ENCODE data around the gene CERS4. TPM values are rescaled to one million over a fixed set of nuclear protein-coding genes. Genes with fewer than 3 reads are reported as not detected.
"Not testable (repeated sequence)": the region's sequence is repeated elsewhere in the genome, so short reads cannot be mapped to it uniquely, and the experiment has no call there.

Gene CERS4
- polyA plus RNA-seq, 1 donor from 2014 or later, result 59.3 TPM

DNA sequence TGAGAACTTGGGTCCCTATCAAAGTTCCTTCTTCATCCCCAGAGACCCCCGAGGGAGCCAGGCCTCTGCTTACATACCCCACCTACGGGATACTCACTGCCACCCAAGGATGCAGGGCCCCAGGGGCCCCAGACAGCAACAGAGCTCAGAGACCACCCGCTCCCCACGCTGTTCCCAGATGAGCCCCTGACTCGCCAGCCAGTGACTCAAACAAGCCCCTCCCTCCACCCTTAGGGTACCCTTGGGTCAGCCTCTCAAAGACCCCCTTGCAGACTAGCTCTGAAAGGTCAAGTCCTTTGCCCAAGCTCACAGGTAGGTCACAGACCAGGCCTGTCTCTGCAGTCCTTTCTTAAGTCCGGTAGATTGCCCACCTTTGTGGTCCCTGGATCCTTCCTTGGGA is 53.3 kb downstream of the CERS4 start:
- Histone ChIP-seq H3K9ac (ENCODE audit: low read length) (no peak overlapping the region), H3K9me2 (ENCODE audit: insufficient read depth, low read length) (no peaks in the 10 kb centered on the region), H3K4me2 (ENCODE audit: low read length) (no peak overlapping the region), H3K9me3 (ENCODE audit: low read length) (no peaks in the 10 kb centered on the region), H3K27me3 (ENCODE audit: insufficient read depth, low read depth, low read length) (no peaks in the 10 kb centered on the region), H3K4me3 (ENCODE audit: low read length) (no peak overlapping the region), H3K79me2 (replicated peaks; ENCODE audit: insufficient read depth, low read length) (no peaks in the 10 kb centered on the region), H3K27ac (ENCODE audit: low read length) (no peak overlapping the region), H4K20me1 (ENCODE audit: insufficient read depth) (no peaks in the 10 kb centered on the region), H3F3A (ENCODE audit: insufficient read depth, low read length, poor library complexity, severe bottlenecking) (no peaks in the 10 kb centered on the region), H2AFZ (ENCODE audit: low read depth, low read length) (no peak overlapping the region), H3K36me3 (ENCODE audit: insufficient read depth, low read length) (no peaks in the 10 kb centered on the region)
- TF ChIP-seq, protein P1, sequence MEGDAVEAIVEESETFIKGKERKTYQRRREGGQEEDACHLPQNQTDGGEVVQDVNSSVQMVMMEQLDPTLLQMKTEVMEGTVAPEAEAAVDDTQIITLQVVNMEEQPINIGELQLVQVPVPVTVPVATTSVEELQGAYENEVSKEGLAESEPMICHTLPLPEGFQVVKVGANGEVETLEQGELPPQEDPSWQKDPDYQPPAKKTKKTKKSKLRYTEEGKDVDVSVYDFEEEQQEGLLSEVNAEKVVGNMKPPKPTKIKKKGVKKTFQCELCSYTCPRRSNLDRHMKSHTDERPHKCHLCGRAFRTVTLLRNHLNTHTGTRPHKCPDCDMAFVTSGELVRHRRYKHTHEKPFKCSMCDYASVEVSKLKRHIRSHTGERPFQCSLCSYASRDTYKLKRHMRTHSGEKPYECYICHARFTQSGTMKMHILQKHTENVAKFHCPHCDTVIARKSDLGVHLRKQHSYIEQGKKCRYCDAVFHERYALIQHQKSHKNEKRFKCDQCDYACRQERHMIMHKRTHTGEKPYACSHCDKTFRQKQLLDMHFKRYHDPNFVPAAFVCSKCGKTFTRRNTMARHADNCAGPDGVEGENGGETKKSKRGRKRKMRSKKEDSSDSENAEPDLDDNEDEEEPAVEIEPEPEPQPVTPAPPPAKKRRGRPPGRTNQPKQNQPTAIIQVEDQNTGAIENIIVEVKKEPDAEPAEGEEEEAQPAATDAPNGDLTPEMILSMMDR (IDR thresholded peaks at IDR 0.05; ENCODE audit: poor library complexity, severe bottlenecking), result no peak
- no peak for TF ChIP-seq EZH2 (IDR thresholded peaks at IDR 0.05; ENCODE audit: borderline replicate concordance, insufficient read depth, low read length, poor library complexity, severe bottlenecking)
- TF ChIP-seq, protein P2, sequence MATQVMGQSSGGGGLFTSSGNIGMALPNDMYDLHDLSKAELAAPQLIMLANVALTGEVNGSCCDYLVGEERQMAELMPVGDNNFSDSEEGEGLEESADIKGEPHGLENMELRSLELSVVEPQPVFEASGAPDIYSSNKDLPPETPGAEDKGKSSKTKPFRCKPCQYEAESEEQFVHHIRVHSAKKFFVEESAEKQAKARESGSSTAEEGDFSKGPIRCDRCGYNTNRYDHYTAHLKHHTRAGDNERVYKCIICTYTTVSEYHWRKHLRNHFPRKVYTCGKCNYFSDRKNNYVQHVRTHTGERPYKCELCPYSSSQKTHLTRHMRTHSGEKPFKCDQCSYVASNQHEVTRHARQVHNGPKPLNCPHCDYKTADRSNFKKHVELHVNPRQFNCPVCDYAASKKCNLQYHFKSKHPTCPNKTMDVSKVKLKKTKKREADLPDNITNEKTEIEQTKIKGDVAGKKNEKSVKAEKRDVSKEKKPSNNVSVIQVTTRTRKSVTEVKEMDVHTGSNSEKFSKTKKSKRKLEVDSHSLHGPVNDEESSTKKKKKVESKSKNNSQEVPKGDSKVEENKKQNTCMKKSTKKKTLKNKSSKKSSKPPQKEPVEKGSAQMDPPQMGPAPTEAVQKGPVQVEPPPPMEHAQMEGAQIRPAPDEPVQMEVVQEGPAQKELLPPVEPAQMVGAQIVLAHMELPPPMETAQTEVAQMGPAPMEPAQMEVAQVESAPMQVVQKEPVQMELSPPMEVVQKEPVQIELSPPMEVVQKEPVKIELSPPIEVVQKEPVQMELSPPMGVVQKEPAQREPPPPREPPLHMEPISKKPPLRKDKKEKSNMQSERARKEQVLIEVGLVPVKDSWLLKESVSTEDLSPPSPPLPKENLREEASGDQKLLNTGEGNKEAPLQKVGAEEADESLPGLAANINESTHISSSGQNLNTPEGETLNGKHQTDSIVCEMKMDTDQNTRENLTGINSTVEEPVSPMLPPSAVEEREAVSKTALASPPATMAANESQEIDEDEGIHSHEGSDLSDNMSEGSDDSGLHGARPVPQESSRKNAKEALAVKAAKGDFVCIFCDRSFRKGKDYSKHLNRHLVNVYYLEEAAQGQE (IDR thresholded peaks at IDR 0.05; ENCODE audit: borderline replicate concordance), result no peak
- no peak for TF ChIP-seq MXI1 (conservative IDR thresholded peaks at IDR 0.05; ENCODE audit: poor library complexity, severe bottlenecking)
- no peak for TF ChIP-seq TAF1 (IDR thresholded peaks at IDR 0.05; ENCODE audit: low read depth)
- TF ChIP-seq RAD21 (conservative IDR thresholded peaks at IDR 0.05), result no peak
- TF ChIP-seq SMC3 (conservative IDR thresholded peaks at IDR 0.05; ENCODE audit: poor library complexity), result no peak
- TF ChIP-seq POLR2AphosphoS5 (IDR thresholded peaks at IDR 0.05), result no peak
- TF ChIP-seq EP300 (conservative IDR thresholded peaks at IDR 0.05; ENCODE audit: poor library complexity, severe bottlenecking), result no peak

DNA sequence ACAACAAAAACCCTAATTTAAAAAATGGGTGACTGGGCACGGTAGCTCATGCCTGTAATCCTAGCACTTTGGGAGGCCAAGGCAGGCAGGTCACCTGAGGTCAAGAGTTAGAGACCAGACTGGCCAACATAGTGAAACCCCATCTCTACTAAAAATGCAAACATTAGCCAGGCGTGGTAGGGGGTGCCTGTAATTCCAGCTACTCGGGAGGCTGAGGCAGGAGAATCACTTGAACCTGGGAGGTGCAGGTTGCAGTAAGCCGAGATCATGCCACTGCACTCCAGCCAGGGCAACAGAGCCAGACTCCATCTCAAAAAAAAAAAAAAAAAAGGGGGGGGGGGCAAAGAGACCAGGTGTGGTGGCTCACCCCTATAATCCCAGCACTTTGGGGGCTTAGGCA is 55.1 kb downstream of the CERS4 start:
- H2AFZ ChIP-seq (ENCODE audit: low read depth, low read length); H3K4me3 ChIP-seq (ENCODE audit: low read length); H3K79me2 ChIP-seq (replicated peaks; ENCODE audit: insufficient read depth, low read length); H3K4me2 ChIP-seq (ENCODE audit: low read length); H4K20me1 ChIP-seq (ENCODE audit: insufficient read depth); H3K9me2 ChIP-seq (ENCODE audit: insufficient read depth, low read length); H3K9me3 ChIP-seq (ENCODE audit: low read length); H3K27ac ChIP-seq (ENCODE audit: low read length); H3K9ac ChIP-seq (ENCODE audit: low read length); H3F3A ChIP-seq (ENCODE audit: insufficient read depth, low read length, poor library complexity, severe bottlenecking); H3K36me3 ChIP-seq (ENCODE audit: insufficient read depth, low read length); H3K27me3 ChIP-seq (ENCODE audit: insufficient read depth, low read depth, low read length): not testable (repeated sequence)

DNA sequence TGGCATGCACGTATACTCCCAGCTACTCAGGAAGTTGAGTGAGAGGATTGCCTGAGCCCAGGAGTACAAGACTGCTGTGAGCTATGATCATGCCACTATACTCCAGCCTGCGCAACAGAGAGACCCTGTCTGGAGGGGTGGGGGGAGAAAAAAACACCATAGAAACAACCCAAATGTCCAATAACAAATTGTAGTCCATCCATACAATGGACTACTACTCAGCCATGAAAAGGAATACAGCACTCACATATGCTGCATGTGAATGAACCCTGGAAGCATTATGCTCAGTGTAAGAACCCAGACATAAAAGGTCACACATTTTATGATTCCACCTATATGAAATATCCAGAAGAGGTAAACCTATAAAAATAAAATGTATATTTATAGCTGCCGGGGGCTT is 56.7 kb downstream of the CERS4 start:
- Histone ChIP-seq H2AFZ (ENCODE audit: low read depth, low read length) (no peak overlapping the region), H3K79me2 (replicated peaks; ENCODE audit: insufficient read depth, low read length) (no peaks in the 10 kb centered on the region), H3K9ac (ENCODE audit: low read length) (no peak overlapping the region), H3K36me3 (ENCODE audit: insufficient read depth, low read length) (no peaks in the 10 kb centered on the region), H3K9me3 (ENCODE audit: low read length) (no peaks in the 10 kb centered on the region), H3F3A (ENCODE audit: insufficient read depth, low read length, poor library complexity, severe bottlenecking) (no peaks in the 10 kb centered on the region), H3K27me3 (ENCODE audit: insufficient read depth, low read depth, low read length) (no peaks in the 10 kb centered on the region), H3K9me2 (ENCODE audit: insufficient read depth, low read length) (no peaks in the 10 kb centered on the region), H3K4me2 (ENCODE audit: low read length) (no peak overlapping the region), H3K4me3 (ENCODE audit: low read length) (no peak overlapping the region), H3K27ac (ENCODE audit: low read length) (no peak overlapping the region), H4K20me1 (ENCODE audit: insufficient read depth) (no peaks in the 10 kb centered on the region)
- TF ChIP-seq TAF1 (IDR thresholded peaks at IDR 0.05; ENCODE audit: low read depth) (no peak), EZH2 (IDR thresholded peaks at IDR 0.05; ENCODE audit: borderline replicate concordance, insufficient read depth, low read length, poor library complexity, severe bottlenecking) (no peak), EP300 (conservative IDR thresholded peaks at IDR 0.05; ENCODE audit: poor library complexity, severe bottlenecking) (no peak), MXI1 (conservative IDR thresholded peaks at IDR 0.05; ENCODE audit: poor library complexity, severe bottlenecking) (no peak), RAD21 (conservative IDR thresholded peaks at IDR 0.05) (no peak), SMC3 (conservative IDR thresholded peaks at IDR 0.05; ENCODE audit: poor library complexity) (no peak)
- TF ChIP-seq, protein P1 (IDR thresholded peaks at IDR 0.05; ENCODE audit: poor library complexity, severe bottlenecking), result no peak
- TF ChIP-seq, protein P2 (IDR thresholded peaks at IDR 0.05; ENCODE audit: borderline replicate concordance), result no peak

All from neural cell (in vitro differentiated cells).